A673 (cell line): ENCODE results near the gene AFF2. TPM values are rescaled to one million over a fixed set of nuclear protein-coding genes. Genes with fewer than 3 reads are reported as not detected.

Experiments
- BruUV-seq: library from RNA; stranded (reverse); fragments of 400-500 nt; replicated peaks from 2 replicates; lab custom pipeline; 2021; lab: Mats Ljungman, UMichigan
- CTCF ChIA-PET: fragments of 300-600 bp; sonication (Branson Sonifier 250); formaldehyde crosslinking; loops from one replicate; lab custom pipeline; 2022; ENCODE audit warnings: antibody characterized with exemption; lab: Charles Lee
- POLR2A ChIA-PET: fragments of 300-600 bp; sonication (Branson Sonifier 250); formaldehyde crosslinking; loops from one replicate; lab custom pipeline; 2022; ENCODE audit warnings: antibody characterized with exemption; ENCODE audit not compliant: low non-redundant PET; lab: Charles Lee
- DNase-seq: peaks from one replicate; pipeline ENCODE4 v3.0.0-alpha.2; 2015; ENCODE audit warnings: low spot score
- H3K27ac ChIP-seq: fragments of 200-600 bp; sonication (generic); 2 replicates; pipeline ENCODE4 v1.5.1; 2016; ENCODE audit warnings: mixed run types, low read depth, mild to moderate bottlenecking, mixed read lengths, antibody characterized with exemption, low read length; ENCODE audit not compliant: poor library complexity, severe bottlenecking
- H3K27me3 ChIP-seq: fragments of 200-600 bp; sonication (generic); replicated peaks from 2 replicates; pipeline ENCODE4 v1.6.1; 2017; ENCODE audit warnings: mixed run types, low read depth, mild to moderate bottlenecking, mixed read lengths, antibody characterized with exemption, low read length; ENCODE audit not compliant: insufficient read depth, poor library complexity
- H3K36me3 ChIP-seq: fragments of 200-600 bp; sonication (generic); 2 replicates; pipeline ENCODE4 v1.6.1; 2016; ENCODE audit warnings: mixed run types, mild to moderate bottlenecking, mixed read lengths, antibody characterized with exemption, low read length; ENCODE audit not compliant: insufficient read depth, poor library complexity, severe bottlenecking
- H3K4me1 ChIP-seq: fragments of 200-600 bp; sonication (generic); 2 replicates; pipeline ENCODE4 v1.6.1; 2017; ENCODE audit warnings: mixed run types, mild to moderate bottlenecking, mixed read lengths, antibody characterized with exemption, low read length; ENCODE audit not compliant: insufficient read depth, poor library complexity, severe bottlenecking
- H3K4me3 ChIP-seq: fragments of 200-600 bp; sonication (generic); 2 replicates; pipeline ENCODE4 v1.5.1; 2016; ENCODE audit warnings: low read depth, mixed run types, mild to moderate bottlenecking, mixed read lengths, low read length; ENCODE audit not compliant: poor library complexity, severe bottlenecking
- H3K9me3 ChIP-seq: fragments of 200-600 bp; sonication (generic); 2 replicates; pipeline ENCODE4 v1.6.1; 2016; ENCODE audit warnings: mixed run types, low read depth, mild to moderate bottlenecking, mixed read lengths, antibody characterized with exemption, low read length; ENCODE audit not compliant: poor library complexity, severe bottlenecking
- CTCF ChIP-seq: fragments of 300-800, 200-600 bp; sonication (generic); conservative IDR thresholded peaks from 2 replicates; pipeline ENCODE4 v1.5.1; 2017; ENCODE audit warnings: low read depth, mild to moderate bottlenecking, antibody characterized with exemption, low read length, moderate library complexity, mixed read lengths
- EZH2 ChIP-seq: fragments of 200-600 bp; sonication (generic); IDR thresholded peaks from 2 replicates; pipeline ENCODE4 v1.6.1; 2017; ENCODE audit warnings: borderline replicate concordance, low read depth, mild to moderate bottlenecking, mixed read lengths, antibody characterized with exemption, low read length; ENCODE audit not compliant: poor library complexity, severe bottlenecking
- intact Hi-C: fragments of 100-400 bp; cut with micrococcal nuclease; formaldehyde crosslinking; loops from one replicate; pipeline ENCODE4 v1.10.0; 2022; ENCODE audit not compliant: unreplicated experiment
- total RNA-seq: library from RNA; stranded (reverse); gene quantifications from 2 replicates; pipeline ENCODE4 v1.2.3, GENCODE V29; 2021

The AFF2 gene
- total RNA-seq, 1 experiment from 2014 or later = not detected

DNA sequence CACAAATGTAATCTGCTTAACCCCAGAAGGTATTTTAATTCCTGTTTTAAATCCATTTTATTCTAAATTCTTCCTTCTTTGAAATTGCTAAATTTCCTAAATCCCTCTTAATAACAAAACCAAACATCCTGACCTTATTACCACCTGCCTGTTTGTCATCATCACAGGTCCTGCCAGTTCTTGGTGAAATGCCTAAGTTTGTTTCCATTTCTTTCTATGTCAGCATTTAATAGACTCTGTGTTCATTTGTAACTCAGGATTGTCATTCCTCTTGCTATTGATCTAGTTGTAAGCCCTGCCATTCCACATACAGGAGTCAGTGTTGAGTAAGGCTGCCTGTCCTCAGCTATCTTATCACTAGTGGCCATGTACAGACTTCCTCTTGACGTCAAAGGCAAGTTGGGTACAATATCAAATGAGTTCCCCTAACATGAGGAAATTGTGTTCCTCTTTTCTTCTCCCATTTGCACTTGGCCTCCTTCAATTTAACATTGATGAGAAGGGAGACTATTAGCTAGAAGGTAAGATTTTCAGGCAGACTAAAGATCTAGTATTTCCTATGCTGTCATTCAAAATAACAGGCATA lies 440.1 kb downstream of the AFF2 start:
- no peak for TF ChIP-seq EZH2
- no peak for TF ChIP-seq CTCF
- DNase-seq = no peak
- no peaks in the 10 kb centered on the region for H3K27me3 ChIP-seq
- BruUV-seq = no TSS peak
- no peak overlapping the region for H3K27ac ChIP-seq
- H3K4me3 ChIP-seq = no peak overlapping the region
- intact Hi-C loops = no loop called here
- no peaks in the 10 kb centered on the region for H3K4me1 ChIP-seq
- no peaks in the 10 kb centered on the region for H3K9me3 ChIP-seq
- ChIA-PET POLR2A (no interaction called here), CTCF (no interaction called here)
- H3K36me3 ChIP-seq = no peaks in the 10 kb centered on the region

DNA sequence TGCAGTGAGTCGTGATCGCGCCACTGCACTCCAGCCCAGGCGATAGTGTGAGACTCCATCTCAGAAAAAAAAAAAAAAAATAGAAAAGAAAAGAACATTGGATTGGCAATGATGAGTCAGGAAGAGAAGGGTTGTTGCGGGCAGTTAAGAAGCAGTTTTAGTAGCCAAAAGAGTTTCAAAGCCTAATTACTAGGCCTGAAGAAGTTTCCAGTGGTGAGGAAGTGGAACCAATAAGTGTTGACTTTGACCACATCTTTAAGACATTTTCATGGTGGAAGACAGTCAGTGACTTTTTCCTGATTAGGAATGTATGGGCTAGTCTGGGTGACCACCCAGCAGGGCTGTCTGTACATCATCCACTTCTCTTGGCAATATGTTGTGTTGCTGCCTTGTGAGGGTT lies 442.3 kb downstream of the AFF2 start:
- TF ChIP-seq EZH2 (no peak), CTCF (no peak)
- Histone ChIP-seq H3K4me3 (no peak overlapping the region), H3K36me3 (no peaks in the 10 kb centered on the region), H3K27me3 (no peaks in the 10 kb centered on the region), H3K4me1 (no peaks in the 10 kb centered on the region), H3K9me3 (no peaks in the 10 kb centered on the region), H3K27ac (no peak overlapping the region)
- no TSS peak for BruUV-seq
- CTCF ChIA-PET = no interaction called here
- POLR2A ChIA-PET = no interaction called here
- no peak for DNase-seq
- intact Hi-C loops = no loop called here

DNA sequence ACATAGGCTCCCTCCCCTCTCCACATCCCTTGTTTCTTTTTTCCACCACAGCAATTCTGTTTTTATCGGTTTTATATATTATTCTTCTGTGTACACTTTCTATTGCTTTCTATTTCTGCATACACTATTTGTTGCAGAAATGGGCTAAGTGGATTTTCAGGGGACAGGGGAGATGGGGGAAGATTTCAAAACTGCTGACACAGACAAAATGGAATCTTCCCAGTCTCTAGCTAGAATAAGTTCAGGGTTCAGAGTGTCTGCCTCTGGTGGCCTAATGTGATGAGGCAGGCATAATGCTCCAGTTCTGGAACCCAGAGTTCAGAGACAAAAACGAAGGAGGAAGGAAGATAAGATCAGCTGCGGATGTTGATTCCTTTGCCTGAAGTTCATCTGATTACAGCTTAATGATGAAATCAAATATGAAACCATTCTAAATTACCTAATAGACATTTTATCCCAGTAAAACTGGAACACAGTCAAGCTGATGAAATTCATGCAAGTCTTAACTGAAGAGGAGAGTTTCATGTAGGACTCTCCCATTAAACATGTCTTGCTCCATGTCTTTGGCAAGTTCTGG lies 447.1 kb downstream of the AFF2 start:
- Histone ChIP-seq H3K27ac (no peak overlapping the region), H3K9me3 (no peaks in the 10 kb centered on the region), H3K4me3 (no peak overlapping the region), H3K36me3 (no peaks in the 10 kb centered on the region), H3K27me3 (no peaks in the 10 kb centered on the region), H3K4me1 (no peaks in the 10 kb centered on the region)
- POLR2A ChIA-PET = no interaction called here
- no TSS peak for BruUV-seq
- TF ChIP-seq EZH2 (no peak), CTCF (no peak)
- no peak for DNase-seq
- intact Hi-C loops = no loop called here
- CTCF ChIA-PET = no interaction called here
